Ascending aorta (tissue), 2 donors: ENCODE measurements around the gene PHTF2. TPM values are rescaled to one million over a fixed set of nuclear protein-coding genes. Genes with fewer than 3 reads are reported as not detected.
"Not testable (repeated sequence)": the region's sequence is repeated elsewhere in the genome, so short reads cannot be mapped to it uniquely, and the experiment has no call there.

Experiments used
- DNase-seq, 2 donors: peaks; one replicate each; pipeline ENCODE4 v3.0.0-alpha.2; 2019; ENCODE audit warnings: low spot score in 2 of 2
- H3K27ac ChIP-seq, 2 donors: fragments of 200-600 bp; sonication (generic); one replicate each; pipeline ENCODE4 v1.5.1; 2016 to 2017; ENCODE audit warnings: mild to moderate bottlenecking in 1 of 2
- H3K27me3 ChIP-seq: fragments of 200-600 bp; sonication (generic); one replicate; pipeline ENCODE4 v1.5.1; 2017
- H3K36me3 ChIP-seq, 2 donors: fragments of 200-600 bp; sonication (generic); one replicate each; pipeline ENCODE4 v1.5.1; 2016
- H3K4me1 ChIP-seq, 2 donors: fragments of 200-600 bp; sonication (generic); one replicate each; pipeline ENCODE4 v1.5.1; 2016 to 2017; ENCODE audit warnings: mild to moderate bottlenecking in 1 of 2
- H3K4me3 ChIP-seq, 2 donors: fragments of 200-600 bp; sonication (generic); one replicate each; pipeline ENCODE4 v1.5.1; 2016 to 2017; ENCODE audit warnings: mild to moderate bottlenecking in 1 of 2
- H3K9me3 ChIP-seq, 2 donors: fragments of 200-600 bp; sonication (generic); one replicate each; pipeline ENCODE4 v1.5.1; 2016
- intact Hi-C: fragments of 100-400 bp; cut with DNase I; formaldehyde crosslinking; loops from one replicate; pipeline ENCODE4 v1.15.1; 2023
- total RNA-seq: library from RNA; depleted of rRNA; stranded (reverse); fragments of >200 nt; gene quantifications from one replicate; pipeline ENCODE4 v1.1.0, GENCODE V29; 2016
- TF ChIP-seq, protein P1 (sequence below), 3 experiments: fragments of 200-600 bp in 2 of 3; fragments of 450-650 bp in 1 of 3; sonication (generic) in 2 of 3; IDR thresholded peaks; one replicate each; pipeline ENCODE4 v1.5.1; 2016 to 2019; ENCODE audit warnings: antibody characterized with exemption in 3 of 3, mild to moderate bottlenecking in 1 of 3, moderate library complexity in 1 of 3

Gene PHTF2
- total RNA-seq, 1 donor from 2014 or later, result 10.2 TPM

DNA sequence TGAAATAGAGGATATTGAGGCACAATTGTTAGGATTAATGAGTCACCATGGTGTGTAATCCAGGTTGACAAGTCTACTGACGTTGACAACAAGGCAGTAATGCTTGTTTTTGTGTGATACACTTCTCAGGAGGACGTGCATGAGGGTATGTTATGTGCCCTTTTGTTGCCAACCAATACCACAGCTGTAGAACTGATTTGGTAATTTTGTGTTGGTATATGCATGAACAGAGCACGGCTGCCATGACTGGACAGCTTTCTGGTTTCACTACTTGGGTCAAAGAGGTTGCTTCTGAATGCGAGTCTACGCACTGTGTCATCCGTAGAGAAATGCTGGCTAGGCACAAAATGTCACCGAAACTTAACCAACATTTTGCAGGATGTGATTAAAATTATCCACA lies 32.9 kb downstream of the PHTF2 start:
- TF ChIP-seq, protein P1, sequence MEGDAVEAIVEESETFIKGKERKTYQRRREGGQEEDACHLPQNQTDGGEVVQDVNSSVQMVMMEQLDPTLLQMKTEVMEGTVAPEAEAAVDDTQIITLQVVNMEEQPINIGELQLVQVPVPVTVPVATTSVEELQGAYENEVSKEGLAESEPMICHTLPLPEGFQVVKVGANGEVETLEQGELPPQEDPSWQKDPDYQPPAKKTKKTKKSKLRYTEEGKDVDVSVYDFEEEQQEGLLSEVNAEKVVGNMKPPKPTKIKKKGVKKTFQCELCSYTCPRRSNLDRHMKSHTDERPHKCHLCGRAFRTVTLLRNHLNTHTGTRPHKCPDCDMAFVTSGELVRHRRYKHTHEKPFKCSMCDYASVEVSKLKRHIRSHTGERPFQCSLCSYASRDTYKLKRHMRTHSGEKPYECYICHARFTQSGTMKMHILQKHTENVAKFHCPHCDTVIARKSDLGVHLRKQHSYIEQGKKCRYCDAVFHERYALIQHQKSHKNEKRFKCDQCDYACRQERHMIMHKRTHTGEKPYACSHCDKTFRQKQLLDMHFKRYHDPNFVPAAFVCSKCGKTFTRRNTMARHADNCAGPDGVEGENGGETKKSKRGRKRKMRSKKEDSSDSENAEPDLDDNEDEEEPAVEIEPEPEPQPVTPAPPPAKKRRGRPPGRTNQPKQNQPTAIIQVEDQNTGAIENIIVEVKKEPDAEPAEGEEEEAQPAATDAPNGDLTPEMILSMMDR (IDR thresholded peaks at IDR 0.05), result no peak
- Histone ChIP-seq H3K4me1 (no peaks in the 10 kb centered on the region), H3K9me3 (no peaks in the 10 kb centered on the region), H3K36me3 (no peaks in the 10 kb centered on the region), H3K27me3 (no peaks in the 10 kb centered on the region), H3K27ac (no peak overlapping the region), H3K4me3 (no peak overlapping the region)
- no peak for DNase-seq
- intact Hi-C loops, result no loop called here

DNA sequence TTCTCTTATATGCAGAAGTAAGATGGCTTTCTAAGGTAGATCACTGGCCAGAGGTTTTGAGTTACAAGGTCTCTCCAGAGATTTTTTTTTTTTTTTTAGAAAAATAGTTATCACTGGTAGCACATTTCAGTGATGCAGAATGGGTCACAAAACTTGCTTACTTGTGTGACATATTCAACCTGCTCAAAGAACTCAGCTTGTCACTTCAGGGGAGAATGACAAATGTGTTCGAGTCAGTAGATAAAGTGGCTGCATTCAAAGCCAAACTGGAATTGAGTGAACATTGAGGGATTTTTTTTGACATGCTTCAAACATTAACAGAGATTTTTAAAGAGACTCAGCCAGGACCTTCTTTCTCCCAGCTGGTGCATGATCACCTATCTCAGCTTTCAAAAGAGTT lies 33.4 kb downstream of the PHTF2 start:
- H3K27me3 ChIP-seq, result no peaks in the 10 kb centered on the region
- no peaks in the 10 kb centered on the region for H3K36me3 ChIP-seq
- TF ChIP-seq, protein P1 (IDR thresholded peaks at IDR 0.05), result no peak

DNA sequence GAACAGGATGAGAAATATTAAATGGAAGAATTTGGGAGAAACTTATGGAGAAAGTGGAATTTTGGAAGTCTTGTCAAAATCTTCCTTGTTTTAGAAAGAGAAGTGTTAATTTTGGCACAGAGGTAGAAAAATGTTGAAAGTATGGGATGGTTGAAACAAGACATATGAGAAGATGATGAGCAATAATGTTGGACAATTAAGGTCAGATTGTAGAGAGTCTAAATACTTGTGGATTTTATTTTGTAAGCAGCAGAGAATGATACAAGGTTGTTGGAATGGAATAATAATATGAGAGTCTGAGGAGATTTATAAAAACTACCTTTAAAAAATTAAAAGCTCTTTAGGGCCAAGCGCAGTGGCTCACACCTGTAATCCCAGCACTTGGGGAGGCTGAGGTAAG lies 34.6 kb downstream of the PHTF2 start:
- no peak for DNase-seq
- Histone ChIP-seq H3K27ac (no peak overlapping the region), H3K27me3 (no peaks in the 10 kb centered on the region), H3K36me3 (no peaks in the 10 kb centered on the region), H3K4me1 (no peaks in the 10 kb centered on the region), H3K4me3 (no peak overlapping the region), H3K9me3 (no peaks in the 10 kb centered on the region)
- TF ChIP-seq, protein P1 (IDR thresholded peaks at IDR 0.05), result no peak
- intact Hi-C loops, result no loop called here

More for the DNA sequence above, 33.4 kb downstream of the PHTF2 start:
- DNase-seq, result no peak
- no peak overlapping the region for H3K4me3 ChIP-seq
- intact Hi-C loops, result no loop called here
- H3K9me3 ChIP-seq, result no peaks in the 10 kb centered on the region
- H3K4me1 ChIP-seq, result no peaks in the 10 kb centered on the region
- H3K27ac ChIP-seq, result no peak overlapping the region

DNA sequence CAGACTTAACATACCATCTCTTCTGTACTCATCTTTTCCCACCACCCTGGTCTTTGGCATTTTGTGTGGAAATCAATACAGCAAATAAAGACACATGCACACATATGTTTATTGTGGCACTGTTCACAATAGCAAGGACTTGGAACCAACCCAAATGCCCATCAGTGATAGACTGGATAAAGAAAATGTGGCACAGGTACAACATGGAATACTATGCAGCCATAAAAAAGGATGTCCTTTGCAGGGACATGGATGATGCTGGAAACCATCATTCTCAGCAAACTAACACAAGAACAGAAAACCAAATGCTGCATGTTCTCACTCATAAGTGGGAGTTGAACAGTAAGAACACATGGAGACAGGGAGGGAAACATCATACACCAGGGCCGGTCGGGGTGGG lies 37.9 kb downstream of the PHTF2 start:
- H3K9me3 ChIP-seq, H3K27me3 ChIP-seq, H3K4me1 ChIP-seq, intact Hi-C loops, H3K36me3 ChIP-seq, H3K4me3 ChIP-seq, DNase-seq, H3K27ac ChIP-seq: not testable (repeated sequence)

DNA sequence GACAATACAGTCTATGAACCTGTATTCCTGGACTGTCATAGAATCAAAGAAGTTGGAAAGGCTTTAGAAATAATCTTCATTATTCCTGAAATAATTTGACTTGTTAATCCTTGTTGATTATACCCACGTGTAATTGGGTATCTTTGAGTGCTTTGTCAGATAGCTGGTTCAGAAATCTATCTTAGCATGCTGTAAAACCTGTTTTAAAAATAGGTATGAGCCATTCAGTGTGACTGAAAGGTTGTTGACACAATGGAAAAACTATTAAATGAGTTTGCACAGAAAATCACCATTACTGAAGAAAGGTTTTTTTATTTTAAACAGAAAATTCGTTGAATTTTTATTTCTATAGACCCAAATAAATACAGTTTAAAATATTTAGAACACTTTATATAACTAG lies 38.7 kb downstream of the PHTF2 start:
- Histone ChIP-seq H3K4me3 (no peak overlapping the region), H3K27ac (no peak overlapping the region), H3K9me3 (no peaks in the 10 kb centered on the region), H3K36me3 (no peaks in the 10 kb centered on the region), H3K27me3 (no peaks in the 10 kb centered on the region), H3K4me1 (peaks cover 0 to 3% of the 10 kb centered on the region in 2 donors)
- TF ChIP-seq, protein P1 (IDR thresholded peaks at IDR 0.05), result no peak
- DNase-seq, result no peak
- intact Hi-C loops, result no loop called here

DNA sequence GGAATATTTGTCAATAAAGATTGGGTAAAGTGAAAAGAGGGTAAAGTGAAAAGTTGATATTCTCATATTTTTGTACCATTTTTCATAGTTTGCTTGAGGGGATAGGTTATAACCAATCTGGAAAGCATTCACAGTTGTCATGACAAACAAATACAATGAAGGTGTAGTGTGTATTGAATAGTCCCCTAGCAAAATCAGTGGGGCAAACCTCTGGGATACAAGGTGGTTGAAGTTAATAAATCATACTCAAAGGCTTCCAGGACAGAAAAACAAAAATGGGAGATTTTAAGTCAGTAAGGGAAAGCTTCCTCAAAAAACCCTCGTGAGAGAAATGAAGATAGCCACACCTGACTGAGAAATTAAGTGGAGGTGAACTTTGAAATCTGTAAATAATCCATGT lies 39.4 kb downstream of the PHTF2 start:
- no peaks in the 10 kb centered on the region for H3K27me3 ChIP-seq
- H3K27ac ChIP-seq, result no peak overlapping the region
- intact Hi-C loops, result no loop called here
- TF ChIP-seq, protein P1 (IDR thresholded peaks at IDR 0.05), result no peak
- no peak for DNase-seq
- H3K4me1 ChIP-seq, result peaks cover 0 to 3% of the 10 kb centered on the region in 2 donors
- no peak overlapping the region for H3K4me3 ChIP-seq
- no peaks in the 10 kb centered on the region for H3K9me3 ChIP-seq
- H3K36me3 ChIP-seq, result no peaks in the 10 kb centered on the region
